AG20443 (cell line): ENCODE data around the gene C1QTNF1.
"Not testable (repeated sequence)": the region's sequence is repeated elsewhere in the genome, so short reads cannot be mapped to it uniquely, and the experiment has no call there.

Experiments
- DNase-seq: peaks from one replicate; pipeline ENCODE4 v3.0.0; 2012; ENCODE audit warnings: low spot score, mixed read lengths

C1QTNF1 gene

DNA sequence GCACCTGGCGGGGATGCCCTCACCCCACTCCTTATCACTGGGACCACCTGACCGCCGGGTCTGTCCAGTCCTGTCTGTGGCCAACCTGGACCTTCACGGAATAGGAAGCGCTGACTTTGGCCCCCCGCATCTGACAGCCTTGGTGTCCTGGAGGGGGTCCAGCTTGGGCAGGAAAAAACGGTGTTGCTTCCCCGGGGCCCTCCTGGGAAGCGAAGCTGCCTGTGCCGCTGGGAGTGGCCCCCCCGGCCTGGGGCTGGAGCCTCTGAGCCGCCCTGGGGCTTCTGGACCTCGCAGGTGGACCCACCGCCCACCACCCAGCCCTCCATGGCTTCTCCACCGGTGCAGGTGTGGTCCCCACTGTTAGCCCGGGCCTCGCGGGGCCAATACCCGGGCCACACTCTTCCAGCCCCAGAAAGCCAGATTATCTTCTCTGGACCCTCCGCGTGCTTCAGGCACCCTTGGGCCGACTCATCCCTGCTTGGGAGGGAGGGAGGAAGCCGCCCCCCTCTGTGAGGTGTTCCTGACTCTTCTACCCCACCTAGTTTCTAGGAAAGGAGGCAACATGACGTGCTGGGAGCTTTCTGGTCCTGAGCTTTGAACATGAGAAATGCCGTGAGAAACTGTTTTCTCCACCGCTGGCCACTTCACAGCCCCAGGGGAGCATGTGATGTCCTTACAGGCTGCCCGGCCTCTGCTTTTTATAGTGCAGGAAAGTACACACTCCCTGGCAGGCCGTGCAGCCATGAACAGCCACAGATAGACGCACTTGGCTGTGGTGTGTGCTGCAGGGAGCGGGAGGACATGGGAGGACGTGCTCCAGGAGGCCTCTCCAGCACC is 1.1 kb downstream of the C1QTNF1 start:
- DNase-seq = no peak

DNA sequence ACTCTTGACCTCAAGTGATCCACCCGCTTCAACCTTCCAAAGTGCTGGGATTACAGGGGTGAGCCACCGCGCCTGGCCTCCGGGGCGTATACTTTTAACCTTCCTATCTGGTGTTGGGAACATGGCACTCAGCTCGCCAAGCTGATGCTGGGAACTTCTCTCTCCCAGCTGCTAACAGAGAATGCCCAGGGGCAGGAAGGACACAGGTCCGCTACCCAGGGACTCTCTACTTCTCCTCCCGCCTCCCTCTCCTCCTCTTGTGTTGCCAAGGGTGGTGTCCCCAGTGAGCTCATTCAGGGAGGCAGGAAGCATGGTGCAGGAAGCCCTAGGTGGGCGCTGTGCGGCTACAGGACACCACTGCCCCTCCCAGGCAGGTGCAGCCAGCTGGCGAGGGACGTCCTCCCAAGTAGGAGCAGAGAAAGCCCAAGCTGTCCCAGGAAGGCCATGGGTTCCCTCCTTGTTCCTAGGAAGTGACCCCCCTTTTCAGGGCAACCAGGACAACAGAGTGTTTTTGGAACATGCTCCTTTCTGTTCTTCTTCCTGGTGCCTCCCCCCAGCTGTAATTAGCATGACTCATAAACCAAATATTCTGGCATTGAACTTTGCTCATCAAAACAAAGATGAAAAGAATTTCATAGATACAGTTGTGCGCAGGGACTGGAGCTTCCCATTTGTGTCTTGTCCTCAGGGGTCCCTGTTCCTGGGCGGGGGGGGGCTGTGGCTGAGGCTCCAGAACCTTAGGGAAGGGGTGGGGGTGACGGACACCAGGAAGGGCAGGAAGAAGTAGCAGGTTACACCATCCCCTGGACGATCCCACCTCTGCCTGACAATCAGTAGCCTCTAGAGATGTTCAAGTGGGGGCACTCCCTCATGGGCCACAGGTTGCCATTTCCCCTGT is 2.7 kb downstream of the C1QTNF1 start:
- DNase-seq = peak; percentile 79

DNA sequence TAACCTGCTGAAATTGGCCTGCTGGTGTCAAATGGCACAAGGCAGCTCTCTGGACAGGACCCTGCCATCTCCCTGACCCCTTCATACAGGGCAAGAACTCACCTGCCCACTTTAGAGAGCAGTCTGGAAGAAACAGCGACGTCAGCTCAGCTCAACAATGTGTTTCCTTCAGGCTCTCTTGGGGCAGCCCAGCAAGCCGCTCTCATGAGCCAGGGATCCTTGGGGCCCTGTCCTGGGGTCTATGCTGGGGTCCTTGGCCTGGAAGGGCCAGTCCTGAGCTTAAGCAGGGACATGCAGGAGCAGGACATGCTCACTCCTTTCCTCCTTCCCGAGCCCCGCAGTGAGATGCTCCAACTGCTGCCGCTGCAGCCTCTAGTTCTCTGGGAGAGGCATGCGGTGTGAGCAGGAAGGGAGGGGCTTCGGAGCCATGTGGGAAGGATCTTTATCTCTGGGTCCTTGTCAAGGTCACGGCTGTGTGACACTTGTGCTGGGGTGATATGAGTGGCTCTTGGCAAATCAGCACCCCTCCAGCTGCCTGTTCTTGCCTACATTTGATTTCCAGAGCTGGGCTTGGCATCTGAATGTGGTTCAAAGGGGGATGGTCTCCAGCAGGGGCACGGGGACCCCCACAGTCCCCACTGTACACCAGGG is 3.4 kb downstream of the C1QTNF1 start:
- no peak for DNase-seq

DNA sequence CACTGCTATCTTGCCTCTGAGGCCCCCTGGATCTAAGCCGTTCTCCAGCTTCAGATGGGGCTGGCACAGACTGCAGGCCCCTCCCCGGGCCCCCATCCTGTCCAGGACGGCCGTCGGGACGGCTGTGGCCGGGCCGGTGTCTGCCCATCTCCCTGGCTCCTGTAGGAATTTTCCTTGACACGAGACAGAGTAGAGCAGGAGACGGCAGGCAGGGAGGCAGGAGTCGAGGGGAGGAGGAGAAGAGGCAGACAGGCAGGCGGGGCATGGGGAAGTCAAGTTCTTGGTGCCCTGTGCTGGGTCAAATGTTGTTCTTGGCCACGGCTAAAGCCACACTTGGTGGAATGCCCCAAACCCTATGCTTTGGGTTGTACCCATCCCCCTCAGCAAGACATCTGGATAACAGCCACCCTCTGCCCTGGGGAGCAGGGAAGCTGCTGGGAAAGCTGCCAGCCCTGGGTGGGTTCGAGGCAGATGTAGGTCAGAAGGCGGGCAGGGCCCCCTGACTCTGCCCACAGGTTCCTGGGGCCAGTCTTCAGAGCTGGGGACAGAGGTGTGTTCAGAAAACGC is 4.0 kb downstream of the C1QTNF1 start:
- no peak for DNase-seq

DNA sequence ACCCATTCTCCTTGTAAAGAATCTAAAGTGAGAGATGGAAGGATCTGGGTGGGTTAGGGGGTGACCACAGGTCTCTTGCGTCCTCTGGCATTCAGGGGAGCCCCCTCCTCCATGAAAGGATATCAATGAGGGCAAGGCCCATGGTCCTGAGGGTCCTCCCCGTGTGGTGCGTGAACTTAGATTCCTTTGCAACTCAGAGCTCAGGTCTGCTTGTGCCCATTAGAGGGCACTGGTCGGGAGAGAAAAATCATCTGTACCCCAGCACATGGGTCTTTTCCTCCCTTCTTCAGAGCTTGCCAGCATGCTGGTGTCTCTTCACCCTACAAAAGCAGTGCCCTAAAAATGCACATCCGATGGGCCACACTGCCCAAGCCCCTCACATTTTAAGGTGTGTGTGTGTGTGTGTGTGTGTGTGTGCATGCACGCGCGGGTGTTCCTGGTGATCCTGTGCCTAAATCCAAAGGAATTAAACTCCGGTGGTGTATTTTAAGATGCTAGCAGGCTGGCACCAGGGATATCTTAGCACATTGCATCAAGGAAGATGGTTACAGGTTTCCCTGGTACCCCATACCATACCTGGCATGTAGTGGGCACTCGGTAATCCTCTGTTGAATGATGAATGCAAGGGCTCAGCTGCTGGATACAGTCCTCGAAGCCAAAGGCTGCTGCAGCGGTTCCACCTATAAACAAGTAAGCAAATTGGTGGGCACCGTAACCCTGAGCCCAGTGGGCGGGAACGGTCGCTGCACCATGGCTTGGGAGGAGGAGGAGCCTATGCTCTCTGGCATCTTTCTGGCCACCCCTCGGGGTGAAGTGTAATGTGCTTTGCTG is 4.7 kb downstream of the C1QTNF1 start:
- DNase-seq = peak; percentile 10

DNA sequence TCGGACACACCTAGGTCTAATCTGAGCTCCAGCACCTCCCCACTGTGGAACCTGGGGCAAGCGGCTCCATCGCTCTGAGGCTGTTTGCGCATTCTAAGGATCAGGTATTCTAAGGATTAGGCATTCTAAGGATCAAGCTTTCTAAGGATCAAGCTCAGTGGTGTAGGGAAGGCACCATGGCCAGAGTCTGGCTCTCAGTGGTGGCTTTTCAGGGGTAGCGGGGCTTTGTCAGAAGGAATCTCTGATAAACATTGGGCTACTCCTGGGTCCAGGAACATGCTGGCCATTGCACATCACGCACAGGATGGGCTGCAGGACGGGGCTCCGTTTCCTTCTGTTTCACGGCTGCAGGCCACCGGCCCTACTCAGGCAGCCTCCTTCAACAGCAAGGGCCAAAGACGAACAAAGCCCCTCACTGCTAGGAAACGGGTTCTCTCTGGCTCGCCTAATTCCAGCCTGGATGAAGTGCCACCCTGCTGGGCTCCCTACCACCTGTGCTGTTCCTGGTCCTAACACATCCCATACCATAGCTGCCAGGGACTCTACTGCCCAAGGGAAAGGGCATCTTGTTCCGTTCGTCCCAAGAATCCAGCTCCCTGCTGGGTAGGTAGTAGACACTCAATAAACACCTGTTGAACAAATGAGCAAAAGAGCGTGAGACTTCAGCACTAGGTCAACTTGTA is 5.5 kb downstream of the C1QTNF1 start:
- DNase-seq = no peak

DNA sequence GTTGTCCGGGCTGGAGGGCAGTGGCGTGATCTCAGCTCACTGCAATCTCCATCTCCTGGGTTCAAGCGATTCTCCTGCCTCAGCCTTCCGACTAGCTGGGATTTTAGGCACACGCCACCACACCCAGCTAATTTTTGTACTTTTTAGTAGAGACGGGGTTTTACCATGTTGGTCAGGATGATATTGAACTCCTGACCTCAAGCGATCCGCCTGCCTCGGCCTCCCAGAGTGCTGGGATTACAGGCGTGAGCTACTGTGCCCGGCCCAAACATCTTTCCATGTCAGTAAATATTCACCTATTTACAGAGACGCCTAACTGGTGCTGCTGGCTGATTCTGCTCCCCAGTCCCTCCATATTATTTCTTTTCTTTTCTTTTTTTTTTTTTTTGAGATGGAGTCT is 6.7 kb downstream of the C1QTNF1 start:
- not testable (repeated sequence) for DNase-seq

DNA sequence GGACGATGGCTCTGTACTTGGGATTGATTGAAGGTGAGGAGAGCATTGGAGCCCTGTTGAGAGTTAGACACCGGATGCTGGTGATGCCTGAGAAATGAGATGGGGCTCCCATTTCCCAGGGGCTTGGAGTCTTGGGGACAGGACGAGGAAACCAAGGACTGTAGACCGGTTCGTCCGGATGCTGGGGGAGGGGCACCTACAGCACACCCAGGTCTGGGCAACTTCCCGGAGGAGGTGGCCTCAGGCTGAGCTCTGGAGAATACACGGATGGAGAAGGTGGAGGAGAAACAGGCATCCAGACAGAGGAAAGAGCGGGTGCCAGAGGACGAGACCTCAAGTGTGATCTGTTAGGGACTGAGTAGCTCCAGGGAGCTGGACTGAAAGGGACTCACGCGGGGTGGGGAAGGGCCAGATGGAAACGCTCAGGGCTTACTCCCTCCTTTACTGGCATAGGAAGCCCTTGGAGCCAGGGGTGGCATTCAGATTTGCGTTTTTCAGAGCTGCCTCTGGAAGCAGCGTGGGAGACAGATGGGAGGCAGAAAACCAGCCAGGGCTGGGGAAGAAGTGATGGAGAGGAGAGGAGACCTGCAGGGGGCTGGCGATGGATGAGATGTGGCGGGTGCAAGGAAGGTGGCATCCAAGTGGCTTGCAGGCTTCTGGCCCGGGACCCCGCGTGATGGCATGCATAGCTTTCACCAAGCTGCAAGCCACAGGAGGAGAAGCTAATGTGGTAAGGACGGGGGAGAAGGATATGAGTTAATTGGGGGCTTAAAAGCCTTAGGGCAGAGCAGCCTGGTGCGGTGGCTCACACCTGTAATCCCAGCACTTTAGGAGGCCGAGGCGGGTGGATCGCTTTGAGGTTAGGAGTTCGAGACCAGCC is 8.3 kb downstream of the C1QTNF1 start:
- DNase-seq = no peak

DNA sequence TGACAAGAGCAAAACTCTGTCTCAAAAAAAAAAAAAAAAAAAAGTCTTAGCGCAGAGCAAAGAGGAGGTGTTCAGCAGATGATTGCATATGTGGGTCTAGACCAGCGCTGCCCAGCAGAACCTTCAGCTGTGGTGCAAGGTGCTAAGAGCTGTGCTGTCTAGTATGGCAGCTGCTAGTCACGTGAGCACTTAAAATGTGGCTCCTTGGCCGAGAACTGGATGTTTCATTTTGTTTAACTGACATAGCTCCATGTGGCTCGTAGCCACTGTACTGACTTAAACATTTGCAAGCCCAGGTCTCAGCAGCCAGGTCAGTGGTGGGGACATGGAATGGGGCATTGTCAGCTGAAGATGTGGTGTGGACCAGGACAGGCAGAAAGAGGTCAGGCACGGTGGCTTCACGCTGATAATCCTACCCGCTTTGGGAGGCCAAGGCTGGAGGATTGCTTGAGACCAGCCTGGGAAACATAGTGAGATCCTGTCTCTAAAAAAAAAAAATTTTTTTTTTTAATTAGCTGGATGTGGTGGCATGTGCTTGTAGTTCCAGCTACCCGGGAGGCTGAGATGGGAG is 9.2 kb downstream of the C1QTNF1 start:
- DNase-seq = no peak

DNA sequence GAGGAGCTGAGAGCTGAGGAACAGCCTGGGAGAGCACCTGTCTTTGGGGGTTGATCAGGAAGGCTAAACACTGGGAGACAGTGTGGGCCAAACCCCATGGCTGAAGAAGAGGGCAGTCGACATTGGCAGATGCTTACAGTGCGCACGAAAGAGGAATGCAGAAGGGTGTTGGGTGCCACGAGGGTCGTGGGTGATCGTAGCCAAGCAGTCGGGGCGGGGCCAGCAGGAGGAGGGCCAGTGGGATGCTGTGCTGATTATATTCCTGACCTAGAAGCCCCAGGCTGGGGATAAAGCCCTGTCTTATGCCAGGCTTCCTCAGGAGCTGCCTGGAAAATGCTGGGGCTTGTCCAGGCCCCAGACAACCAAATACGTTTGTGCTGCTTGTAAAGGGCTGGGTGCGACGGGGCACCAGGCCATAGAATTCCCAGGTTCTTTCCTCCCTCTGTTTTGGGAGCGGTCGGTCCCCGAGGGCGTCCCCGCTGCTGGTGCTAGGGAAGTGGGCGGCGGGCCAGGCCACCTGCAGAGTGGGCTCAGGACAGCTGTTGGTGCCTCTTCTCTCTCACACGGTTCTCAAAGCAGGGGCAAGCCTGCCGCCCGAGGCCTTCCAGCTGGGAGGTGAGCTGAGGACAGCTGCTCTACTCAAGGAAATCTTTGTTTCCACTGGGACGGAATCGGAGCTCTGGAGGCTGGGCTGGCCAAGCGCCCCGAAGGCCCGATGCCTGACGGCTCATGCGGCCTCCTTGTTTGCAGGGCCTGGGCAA is 10.0 kb downstream of the C1QTNF1 start:
- DNase-seq = no peak

DNA sequence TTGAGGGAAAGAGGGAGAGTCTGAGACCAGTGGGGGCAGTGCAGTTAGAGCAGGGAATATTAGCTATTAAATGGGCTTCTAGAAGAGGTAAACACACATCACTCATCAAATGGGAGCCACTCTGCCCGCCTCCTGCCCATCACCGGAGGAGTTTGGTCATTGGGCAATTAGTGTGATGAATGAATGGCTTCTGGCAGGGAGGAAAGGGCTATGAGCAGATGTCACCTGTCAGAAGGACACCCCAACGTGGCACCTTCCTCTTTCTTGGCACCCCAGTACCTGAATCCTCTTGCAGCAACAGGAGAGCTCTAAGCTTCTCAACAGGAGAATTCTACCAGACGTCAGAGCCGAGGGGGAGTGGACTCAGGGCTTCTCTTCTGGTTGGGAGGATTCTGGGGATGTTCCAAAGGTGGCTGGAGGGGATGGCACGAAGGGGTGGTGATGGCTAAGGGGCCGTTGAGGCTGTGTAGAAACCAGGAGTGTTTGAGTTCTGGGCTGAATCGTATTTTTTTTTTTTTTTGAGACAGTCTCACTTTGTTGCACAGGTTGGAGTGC is 11.0 kb downstream of the C1QTNF1 start:
- DNase-seq = no peak

DNA sequence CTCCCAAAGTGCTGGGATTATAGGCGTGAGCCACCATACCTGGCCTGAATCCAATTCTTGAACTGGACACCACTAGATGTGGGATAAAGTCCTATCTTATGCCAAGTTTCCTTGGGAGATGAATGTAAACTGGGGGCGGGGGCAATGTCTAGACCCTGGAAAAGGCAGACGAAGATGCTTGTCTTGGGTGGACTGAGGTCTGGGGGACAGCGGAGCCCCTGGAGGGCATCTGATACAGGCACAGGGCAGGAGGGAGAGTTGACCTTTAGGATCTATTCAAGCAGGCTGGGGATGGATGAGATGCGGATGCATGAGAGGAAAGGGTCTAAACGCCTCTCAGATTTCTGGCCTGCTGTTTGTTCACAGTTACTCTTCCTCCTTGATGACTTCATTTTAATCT is 11.7 kb downstream of the C1QTNF1 start:
- no peak for DNase-seq

DNA sequence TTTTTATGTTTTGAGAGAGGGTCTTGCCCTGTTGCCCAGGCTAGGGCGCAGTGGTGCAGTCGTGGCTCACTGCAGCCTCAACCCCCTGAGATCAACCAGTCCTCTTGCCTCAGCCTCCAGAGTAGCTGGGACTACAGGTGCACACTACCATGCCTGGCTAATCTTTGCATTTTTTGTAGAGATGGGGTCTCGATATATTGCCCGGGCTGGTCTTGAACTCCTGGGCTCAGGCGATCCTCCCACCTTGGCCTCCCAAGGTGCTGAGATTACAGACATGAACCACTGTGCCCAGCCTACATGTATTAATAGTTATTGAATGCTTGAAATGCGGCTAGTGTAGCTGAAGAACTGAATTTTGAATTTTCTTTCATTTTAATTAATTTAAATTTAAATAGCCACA is 12.2 kb downstream of the C1QTNF1 start:
- DNase-seq = no peak

DNA sequence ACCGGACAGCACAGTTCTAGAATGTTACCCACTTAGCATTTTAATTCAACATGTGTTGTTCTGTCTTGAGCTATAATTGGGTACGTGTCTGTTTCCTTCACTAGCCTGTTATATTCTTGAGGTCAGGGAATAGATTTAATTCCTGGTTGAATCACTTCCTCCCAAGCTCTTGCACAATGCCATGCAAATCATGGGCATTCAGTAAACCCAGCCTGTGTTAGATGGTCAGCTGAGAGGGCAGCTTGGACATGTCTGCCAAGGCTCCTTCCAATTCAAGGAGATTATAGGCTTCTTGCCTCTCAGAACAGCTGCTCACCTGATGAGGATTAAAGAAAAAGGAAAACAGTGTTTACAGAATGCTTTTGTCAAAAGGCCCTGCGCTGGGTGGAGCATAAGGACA is 12.6 kb downstream of the C1QTNF1 start:
- DNase-seq = peak; percentile 83

DNA sequence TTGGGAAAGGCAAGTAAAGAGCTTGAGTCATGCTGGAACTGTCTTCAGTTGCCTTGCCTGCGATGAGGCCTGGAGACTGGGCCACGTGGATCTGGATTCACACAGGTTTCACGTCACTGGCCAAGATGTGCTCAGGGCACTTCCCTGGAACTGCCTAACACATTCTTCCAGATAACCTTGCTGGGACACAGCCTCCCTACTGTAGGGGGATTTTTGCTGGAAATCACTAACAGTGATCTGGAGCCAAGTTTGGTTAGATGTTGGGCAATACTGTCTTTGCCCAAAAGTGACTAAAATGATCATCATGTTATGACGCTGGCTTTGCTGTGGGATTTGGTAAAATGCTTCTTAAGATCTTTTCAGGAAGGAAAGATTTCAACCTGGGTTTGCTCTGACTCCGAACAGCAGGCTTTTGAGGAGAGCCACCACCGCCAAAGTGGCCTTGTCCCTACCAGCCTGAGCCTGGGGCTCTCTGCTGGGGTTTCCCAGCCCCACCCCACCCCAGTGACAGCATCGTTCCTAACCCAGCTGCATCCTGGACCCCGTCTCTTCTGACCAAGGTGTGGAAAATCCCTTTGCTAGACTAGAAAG is 14.7 kb downstream of the C1QTNF1 start:
- DNase-seq = peak; percentile 92

DNA sequence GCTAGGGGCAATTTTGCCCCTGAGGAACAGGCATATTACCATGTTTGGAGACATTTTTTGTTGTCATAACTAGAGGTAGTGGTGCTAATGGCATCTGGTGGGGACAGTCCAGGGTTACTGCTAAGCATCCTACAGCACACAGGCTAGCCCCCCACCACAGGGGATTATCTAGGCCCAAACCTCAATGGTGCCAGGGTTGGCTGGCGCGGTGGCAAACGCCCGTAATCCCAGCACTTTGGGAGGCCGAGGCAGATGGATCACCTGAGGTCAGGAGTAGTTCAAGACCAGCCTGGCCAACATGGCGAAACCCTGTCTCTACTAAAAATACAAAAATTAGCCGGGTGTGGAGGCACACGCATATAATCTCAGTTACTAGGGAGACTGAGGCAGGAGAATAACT is 15.2 kb downstream of the C1QTNF1 start:
- no peak for DNase-seq

DNA sequence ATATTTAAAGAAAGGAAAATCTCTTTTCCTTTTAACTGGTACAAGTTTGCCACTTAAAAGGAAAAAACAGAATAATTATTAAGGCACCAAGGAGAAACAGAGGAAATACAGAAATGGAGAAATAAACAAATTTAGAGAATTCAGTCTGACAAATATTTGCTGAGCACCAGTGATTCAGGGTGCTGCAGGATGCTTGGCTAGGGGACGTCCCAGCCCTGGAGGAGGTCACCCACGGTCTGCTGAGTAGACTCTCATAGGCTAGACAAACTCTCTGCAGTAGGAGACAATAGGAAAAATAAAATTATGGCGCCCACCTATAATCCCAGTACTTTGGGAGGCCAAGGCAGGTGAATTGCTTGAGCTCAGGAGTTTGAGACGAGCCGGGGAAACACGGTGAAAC is 15.9 kb downstream of the C1QTNF1 start:
- no peak for DNase-seq

DNA sequence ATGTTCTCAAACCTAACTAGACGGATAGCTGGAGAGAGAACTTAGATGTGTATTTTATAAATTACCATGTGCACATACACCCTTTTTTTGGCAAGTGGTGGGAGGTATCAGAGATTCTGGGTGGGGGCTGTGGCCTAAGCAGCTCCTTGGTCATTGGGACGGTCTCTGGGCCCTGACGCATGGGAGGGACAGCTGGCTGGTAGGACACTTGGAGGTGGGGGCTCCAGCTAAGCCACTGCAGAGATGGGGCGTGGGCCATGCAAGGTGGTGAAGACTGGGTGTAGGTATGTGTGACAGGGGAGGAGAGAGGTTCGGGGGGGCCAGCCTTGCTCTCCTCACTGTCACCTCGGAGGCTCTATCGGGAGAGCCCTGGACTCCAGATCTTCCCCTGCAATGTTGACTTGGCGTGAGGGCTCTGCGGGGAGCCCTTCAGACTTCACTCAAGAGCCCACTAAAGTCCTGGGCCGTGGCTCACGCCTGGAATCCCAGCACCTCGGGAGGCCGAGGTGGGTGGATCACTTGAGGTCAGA is 17.1 kb downstream of the C1QTNF1 start:
- peak; percentile 1 for DNase-seq
